ENCODE results near the gene RRN3. TPM values are rescaled to one million over a fixed set of nuclear protein-coding genes. Genes with fewer than 3 reads are reported as not detected.
"Not testable (repeated sequence)": the region's sequence is repeated elsewhere in the genome, so short reads cannot be mapped to it uniquely, and the experiment has no call there.

The RRN3 gene
- total RNA-seq, 4 donors from 2014 or later: 10.9 to 46.2 (median 18.7) TPM

- H3K9me3 ChIP-seq: no peaks in the 10 kb centered on the region
- peaks cover 0 to 93% (median 0%) of the 10 kb centered on the region in 3 donors for H3K36me3 ChIP-seq
- H3K4me3 ChIP-seq: no peak overlapping the region
- H3K27ac ChIP-seq: peak overlapping the region in 1 of 4 donors; percentile 3
- DNase-seq: peak in 1 of 3 donors; percentile 39
- H3K27me3 ChIP-seq: no peaks in the 10 kb centered on the region
- no peaks in the 10 kb centered on the region for H3K4me1 ChIP-seq
- TF ChIP-seq CTCF (IDR thresholded peaks at IDR 0.05) (no peak), POLR2A (IDR thresholded peaks at IDR 0.05) (no peak)
These were observed 62.5 kb downstream of the RRN3 start for GRCh38 chr16:15031586-15031985.

GRCh38 chr16:15031179-15031578 lies 62.9 kb downstream of the RRN3 start:
- no peak for TF ChIP-seq CTCF (IDR thresholded peaks at IDR 0.05)
- no peak for TF ChIP-seq POLR2A (IDR thresholded peaks at IDR 0.05)
- DNase-seq: peak in 1 of 3 donors; percentile 49
- H3K27me3 ChIP-seq: no peaks in the 10 kb centered on the region
- H3K36me3 ChIP-seq: peaks cover 0 to 92% (median 0%) of the 10 kb centered on the region in 3 donors
- peak overlapping the region in 1 of 4 donors; percentile 3 for H3K27ac ChIP-seq
- no peak overlapping the region for H3K4me3 ChIP-seq
- no peaks in the 10 kb centered on the region for H3K9me3 ChIP-seq
- no peaks in the 10 kb centered on the region for H3K4me1 ChIP-seq

GRCh38 chr16:15029749-15030148 lies 64.3 kb downstream of the RRN3 start:
- H3K27me3 ChIP-seq, H3K4me3 ChIP-seq, H3K27ac ChIP-seq, H3K9me3 ChIP-seq, H3K4me1 ChIP-seq: not testable (repeated sequence)
- peaks cover 0 to 90% (median 0%) of the 10 kb centered on the region in 3 donors for H3K36me3 ChIP-seq
- DNase-seq: peak in 1 of 3 donors; percentile 40

- not testable (repeated sequence) for H3K27me3 ChIP-seq, H3K27ac ChIP-seq, H3K4me3 ChIP-seq, H3K4me1 ChIP-seq, H3K9me3 ChIP-seq
- peak in 2 of 3 donors; percentile 43 to 48 for DNase-seq
- peaks cover 0 to 90% (median 0%) of the 10 kb centered on the region in 3 donors for H3K36me3 ChIP-seq
These were observed 65.0 kb downstream of the RRN3 start for GRCh38 chr16:15028801-15029698.

- H3K4me3 ChIP-seq, H3K27ac ChIP-seq, DNase-seq, H3K9me3 ChIP-seq, H3K27me3 ChIP-seq, H3K4me1 ChIP-seq: not testable (repeated sequence)
- H3K36me3 ChIP-seq: peaks cover 0 to 90% (median 0%) of the 10 kb centered on the region in 3 donors
These were observed 65.7 kb downstream of the RRN3 start for GRCh38 chr16:15028345-15028715.

GRCh38 chr16:15027503-15028344 lies 66.3 kb downstream of the RRN3 start:
- not testable (repeated sequence) for H3K4me3 ChIP-seq, H3K9me3 ChIP-seq, H3K4me1 ChIP-seq, H3K27me3 ChIP-seq, H3K27ac ChIP-seq
- DNase-seq: peak in 1 of 3 donors; percentile 47
- H3K36me3 ChIP-seq: peaks cover 0 to 90% (median 0%) of the 10 kb centered on the region in 3 donors

GRCh38 chr16:15027051-15027450 lies 67.0 kb downstream of the RRN3 start:
- H3K27ac ChIP-seq, DNase-seq, H3K4me1 ChIP-seq, H3K9me3 ChIP-seq, H3K27me3 ChIP-seq, H3K4me3 ChIP-seq: not testable (repeated sequence)
- H3K36me3 ChIP-seq: peaks cover 0 to 90% (median 0%) of the 10 kb centered on the region in 3 donors

- not testable (repeated sequence) for H3K27me3 ChIP-seq, H3K4me3 ChIP-seq, H3K9me3 ChIP-seq, DNase-seq, H3K4me1 ChIP-seq
- H3K27ac ChIP-seq: peak overlapping the region in 3 of 4 donors; percentile 9 to 61 (median 52)
- peaks cover 0 to 91% (median 0%) of the 10 kb centered on the region in 3 donors for H3K36me3 ChIP-seq
These were observed 68.7 kb downstream of the RRN3 start for GRCh38 chr16:15025234-15025951.

GRCh38 chr16:15024858-15025199 lies 69.2 kb downstream of the RRN3 start:
- H3K9me3 ChIP-seq, DNase-seq, H3K4me3 ChIP-seq, H3K4me1 ChIP-seq, H3K27me3 ChIP-seq: not testable (repeated sequence)
- Histone ChIP-seq H3K27ac (peak overlapping the region in 3 of 4 donors; percentile 9 to 61 (median 52)), H3K36me3 (peaks cover 0 to 93% (median 0%) of the 10 kb centered on the region in 3 donors)

- not testable (repeated sequence) for DNase-seq, H3K9me3 ChIP-seq, H3K27me3 ChIP-seq, H3K4me1 ChIP-seq, H3K4me3 ChIP-seq, H3K27ac ChIP-seq
- peaks cover 0 to 93% (median 0%) of the 10 kb centered on the region in 3 donors for H3K36me3 ChIP-seq
These were observed 70.5 kb downstream of the RRN3 start for GRCh38 chr16:15023381-15024077.

Data from Peyer's patch (tissue), 4 donors.